GM21390 (cell line): ENCODE results near the gene PTX4.

Source experiments
- ATAC-seq: cut with Tn5 transposase; IDR thresholded peaks from one replicate; pipeline ENCODE4 v1.9.1; 2021; ENCODE audit not compliant: unreplicated experiment

The PTX4 gene

DNA sequence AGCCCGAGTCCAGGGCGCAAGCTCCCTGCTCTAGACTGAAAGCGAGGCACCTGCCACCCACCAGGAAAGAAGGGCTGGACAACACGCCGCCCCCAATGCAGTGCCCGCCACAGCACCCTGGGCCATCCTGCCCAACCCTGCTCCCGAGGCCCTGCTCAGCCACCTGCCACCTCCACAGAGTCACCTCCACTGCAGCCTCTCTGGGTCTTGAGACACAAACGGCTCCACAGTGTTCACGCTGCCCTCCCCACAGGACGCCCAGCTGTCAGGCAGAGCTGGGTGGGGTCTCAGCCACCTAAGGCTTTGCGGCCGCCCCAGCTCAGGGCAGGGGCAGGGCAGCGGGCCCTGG, 23.2 kb downstream of the PTX4 start:
- no peak for ATAC-seq

DNA sequence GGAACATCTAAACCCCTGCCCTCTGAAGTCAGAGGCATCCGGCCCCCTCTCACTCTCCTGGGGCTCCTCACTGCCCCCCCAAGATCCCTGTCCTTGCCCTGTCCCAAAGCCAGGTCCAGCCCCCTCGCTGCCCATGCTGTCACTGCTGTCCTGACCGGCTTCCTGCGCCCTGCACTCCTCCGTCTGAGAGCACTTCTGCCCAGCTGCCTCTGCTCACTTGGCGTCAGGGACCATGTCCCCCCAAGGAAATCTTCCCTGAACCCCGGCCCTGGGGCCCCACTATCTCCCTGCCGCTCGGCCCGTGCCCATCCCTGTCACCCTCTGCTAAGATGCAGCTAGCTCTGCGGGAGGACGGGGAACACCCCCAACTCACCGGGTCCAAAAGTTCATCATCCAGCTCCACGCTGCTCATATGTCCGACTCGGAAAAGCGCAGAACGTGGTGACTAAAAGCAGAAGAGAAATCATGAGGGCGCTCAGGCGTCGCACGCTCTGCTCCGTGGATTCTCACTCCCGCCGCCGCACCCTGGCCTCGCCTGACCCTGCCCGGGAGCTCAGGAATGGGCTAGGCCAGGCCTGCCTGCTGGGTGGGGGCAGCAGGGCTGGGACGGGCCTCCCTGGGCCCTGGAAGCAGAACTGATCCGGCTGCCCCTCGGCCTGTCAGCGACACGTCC, 23.7 kb downstream of the PTX4 start:
- ATAC-seq: no peak

DNA sequence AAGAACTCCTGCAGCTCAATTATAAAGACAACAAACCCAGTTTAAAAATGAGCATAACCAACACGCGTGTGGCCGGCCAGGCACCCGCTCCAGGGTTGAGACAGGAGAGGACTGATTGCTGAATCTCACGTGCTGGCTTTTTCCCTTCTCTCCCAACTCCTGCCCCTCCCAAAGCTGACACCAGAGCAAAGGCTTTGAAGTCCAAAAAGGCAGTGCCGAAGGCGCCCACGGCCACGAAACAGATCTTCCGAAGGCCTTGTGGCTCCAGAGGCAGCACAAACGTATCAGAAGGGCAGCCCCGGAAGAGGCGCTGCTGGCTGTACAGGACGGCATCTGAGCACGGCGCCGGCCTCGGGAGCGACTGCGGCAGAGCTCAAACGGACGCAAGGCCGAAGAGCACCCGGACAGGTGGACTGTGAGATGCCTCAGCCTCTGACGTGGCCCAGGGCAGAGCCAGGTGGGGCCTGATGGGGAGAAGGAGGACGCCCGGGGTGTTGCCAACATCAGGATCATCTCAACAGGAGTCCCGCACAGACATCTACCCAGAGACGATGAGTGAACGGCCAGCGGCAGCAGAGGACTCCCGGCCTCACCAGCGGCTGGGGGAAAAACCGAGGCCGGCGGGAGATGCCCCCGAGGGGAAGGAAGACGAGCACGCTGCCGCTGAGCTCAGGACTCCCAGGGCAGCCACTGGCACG, 24.4 kb downstream of the PTX4 start:
- no peak for ATAC-seq

DNA sequence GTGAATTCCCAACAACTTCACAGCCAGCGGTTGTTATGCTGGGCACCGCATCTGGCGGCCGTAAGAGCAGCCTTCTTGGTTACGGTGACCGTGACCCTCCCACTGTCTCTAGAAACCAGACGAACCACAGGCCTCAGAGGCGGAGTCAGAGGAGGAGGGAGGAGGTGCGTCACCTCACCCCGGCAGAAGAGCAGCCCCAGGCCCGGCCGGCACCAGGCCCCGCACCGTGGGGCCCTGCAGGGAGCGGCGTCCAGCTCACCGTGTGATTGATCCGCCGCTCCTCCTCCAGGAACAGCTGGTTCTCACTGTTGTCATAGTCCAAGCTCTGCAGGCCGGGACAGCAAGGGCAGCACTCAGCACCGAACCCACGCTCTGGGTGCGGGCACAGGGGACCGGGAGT, 27.6 kb downstream of the PTX4 start:
- ATAC-seq: no peak

DNA sequence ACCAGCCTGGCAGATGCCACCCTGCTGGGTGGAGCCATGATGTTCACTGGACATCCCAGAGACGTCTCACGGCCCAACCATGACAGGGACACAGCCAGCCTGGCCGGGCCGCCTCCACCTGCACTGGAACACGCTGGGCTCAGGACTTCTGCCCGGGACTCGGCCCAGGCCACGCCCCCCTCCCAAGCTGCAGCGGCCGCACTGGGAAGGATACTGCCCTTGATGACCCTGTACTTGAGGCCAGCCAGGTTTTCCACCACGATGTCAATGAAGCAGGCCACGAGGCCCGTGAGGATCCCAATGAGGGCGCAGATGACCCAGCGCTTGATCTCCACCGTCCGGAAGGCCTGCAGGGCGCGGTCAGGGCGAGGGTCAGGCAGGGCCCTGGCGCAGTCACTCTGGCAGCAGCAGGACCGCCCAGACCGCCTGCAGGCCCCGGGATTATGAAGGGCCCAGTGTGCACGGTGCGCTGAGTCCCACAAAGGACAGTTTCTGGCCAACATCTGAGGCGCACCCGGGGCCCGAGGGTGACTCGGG, 28.1 kb downstream of the PTX4 start:
- no peak for ATAC-seq

DNA sequence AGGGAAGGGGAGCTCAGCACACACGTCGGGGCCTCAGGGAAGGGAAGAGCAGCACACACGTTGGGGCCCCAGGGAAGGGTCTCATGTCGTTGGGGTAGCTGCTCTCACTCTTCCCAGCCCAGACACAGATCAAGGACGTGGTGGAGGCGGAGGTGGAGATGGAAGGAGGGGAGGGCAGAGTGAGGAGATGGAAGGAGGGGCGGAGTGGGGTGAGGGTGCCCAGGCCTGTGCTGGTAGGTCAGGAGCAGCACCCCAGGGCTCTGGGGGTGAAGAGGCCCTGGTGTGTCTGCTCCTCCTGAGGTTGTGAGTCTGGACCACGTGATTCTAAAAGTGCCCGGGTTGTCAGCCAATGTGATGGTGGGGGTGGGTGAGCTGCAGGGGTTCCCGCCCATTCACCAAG, 28.8 kb downstream of the PTX4 start:
- ATAC-seq: no peak

DNA sequence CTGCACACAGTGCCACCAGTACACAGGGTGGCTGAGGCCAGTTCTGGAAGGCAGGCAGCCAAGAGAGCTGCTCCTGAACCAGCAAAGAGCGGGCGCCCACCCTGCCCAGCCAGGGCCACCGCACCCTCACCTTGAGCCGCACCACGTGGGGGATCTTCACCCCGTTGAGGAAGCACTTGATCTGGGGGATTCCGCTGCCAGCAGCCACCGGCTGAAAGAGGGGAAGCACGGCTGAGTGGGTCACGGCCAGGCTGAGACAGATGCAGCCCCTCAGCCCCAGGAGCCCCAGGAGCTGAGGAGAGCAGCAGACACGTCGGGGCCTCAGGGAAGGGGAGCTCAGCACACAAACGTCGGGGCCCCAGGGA, 29.8 kb downstream of the PTX4 start:
- ATAC-seq: no peak

DNA sequence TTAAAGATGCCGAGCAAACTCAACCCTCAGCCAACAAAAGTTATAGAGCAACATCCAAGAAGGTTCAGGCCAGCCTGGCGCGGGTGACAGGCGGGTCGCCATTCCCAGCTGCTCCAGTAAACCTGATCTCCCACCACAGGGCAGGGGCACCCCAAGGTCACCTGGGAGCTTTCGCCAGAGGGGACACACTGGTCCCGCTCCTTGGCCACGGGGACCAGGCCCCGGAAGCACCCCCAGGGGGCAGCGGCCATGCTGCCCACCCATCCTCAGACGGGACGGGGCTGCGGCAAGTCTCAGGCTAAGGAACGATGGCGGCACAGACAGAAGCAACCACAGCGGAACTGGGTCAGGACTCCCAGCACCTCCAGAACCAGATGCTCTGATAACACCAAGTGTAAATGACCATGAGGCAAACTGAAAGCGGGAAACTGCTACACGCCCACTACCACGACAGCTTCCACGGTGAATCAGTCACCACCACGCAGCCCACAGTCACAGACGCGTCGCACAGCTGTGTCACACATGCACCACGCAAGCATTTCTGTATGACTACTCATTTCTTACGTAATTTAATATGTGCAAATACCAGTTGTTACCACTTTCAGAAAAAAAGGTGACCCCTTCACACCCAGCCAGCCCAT, 30.3 kb downstream of the PTX4 start:
- ATAC-seq: no peak

DNA sequence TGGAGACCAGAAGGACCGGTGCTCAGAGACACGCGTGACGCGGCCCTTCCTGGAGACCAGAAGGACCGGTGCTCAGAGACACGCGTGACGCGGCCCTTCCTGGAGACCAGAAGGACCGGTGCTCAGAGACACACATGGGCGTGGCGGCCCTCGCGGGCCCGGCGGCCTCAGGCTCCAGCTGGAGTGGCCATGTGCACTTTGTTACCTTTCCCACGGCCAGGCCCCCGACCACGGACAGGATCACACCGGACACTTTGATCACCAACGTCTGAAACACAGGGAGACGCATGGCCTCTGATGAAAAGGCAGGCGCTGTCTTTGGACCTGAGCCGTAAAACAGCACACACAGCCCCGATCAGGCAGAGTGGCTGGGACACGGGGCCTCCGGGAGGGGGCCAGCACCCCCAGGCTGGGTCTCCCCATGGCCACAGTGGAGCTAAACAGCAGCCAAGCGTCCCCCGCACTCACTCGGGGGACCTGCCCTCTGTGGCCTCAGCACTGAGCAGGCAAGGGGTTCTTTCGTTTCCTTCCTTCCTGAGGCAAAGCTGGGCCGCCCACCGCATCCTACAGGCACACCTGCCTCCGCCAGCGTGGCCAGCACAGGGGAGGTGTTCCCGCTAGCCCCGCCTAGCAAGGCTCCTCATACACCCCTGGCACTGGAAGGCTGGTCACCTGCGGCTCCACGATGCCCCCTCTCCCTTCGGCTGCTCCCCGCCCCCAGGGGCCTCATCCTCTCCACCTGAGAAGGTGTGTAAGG, 31.1 kb downstream of the PTX4 start:
- ATAC-seq: no peak

DNA sequence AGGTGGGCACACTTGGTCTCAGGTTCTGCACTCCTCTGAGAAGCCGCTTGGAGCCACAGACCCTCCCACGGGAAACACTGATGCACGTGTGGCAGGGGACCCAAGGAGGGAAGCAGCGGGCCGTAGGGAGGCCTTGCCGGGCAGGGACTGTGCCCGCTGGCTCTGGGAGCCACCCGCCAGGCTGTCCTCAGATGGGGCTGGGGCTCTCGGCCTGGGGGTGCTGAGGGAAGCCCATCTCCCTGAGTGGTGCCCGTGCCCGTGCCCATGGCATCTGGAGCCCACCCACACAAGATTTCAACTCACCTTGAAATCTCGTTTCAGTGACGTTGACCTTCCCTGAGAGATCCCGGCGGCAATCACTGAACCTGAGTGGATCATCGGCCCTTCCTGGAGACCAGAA, 31.8 kb downstream of the PTX4 start:
- no peak for ATAC-seq

DNA sequence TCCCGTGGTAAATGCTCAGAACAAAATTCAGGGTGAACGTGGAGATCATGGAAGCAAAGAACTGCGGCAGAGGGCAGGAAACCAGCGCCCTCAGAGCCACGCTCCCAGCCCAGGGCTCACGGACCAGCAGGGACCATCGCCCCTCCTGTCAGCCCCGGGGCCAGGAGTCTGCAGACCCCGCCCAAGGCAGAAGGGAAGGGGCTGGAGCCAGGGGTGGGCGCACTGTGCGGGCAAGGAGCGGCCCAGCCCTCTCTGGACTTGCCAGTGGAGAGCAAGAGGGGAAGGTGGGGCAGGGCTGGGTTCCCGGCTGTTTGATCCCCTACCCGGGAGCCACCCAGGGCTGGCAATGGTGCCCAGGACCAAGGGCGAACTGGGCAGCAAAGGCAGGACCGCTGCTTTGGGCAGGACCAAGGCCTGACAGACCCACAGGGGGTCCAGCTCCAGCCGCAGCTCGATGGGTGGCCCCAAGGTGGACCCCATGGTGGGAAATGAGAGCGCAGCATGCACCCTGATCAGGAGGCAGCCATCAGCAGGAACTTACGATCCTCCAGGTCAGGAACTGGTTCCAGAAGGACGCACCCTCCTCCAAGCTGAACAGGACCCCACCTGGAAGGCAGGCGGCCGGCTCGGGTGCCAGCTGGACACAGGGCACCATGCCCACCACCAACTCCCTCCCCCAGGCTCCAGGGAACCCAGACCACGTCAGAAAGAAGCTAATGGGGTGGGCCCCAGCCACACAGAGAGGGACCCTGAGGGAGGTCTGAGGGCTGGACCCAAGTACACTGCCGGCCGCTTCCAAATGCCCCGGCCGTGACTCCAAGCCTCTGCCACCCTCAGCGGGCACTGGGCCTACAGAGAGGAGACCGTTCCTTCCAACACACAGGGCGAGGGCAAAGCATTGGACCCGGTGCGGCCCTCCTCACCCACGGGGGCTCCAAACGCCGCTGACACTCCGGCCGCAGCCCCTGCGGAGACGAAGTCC, 33.3 kb downstream of the PTX4 start:
- ATAC-seq: no peak

DNA sequence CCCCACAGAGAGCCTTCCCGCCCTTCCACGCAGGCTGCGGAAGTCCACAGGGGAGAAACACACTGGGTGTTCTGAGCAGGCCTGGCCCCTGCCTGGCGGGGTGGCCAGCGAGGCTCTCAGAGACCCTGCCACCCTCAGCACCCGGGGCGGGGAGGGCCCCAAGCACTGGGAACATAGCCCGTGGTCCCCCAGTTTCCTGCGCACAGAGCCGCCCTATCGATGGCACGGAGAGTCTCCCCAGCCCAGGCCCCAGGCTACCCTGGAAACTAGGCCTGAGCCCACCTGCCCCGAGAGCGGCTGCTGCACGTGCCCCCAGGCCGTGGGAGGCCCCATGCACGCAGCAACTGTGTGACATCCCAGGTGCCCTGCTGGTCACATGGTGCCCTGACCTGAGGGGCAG, 34.2 kb downstream of the PTX4 start:
- ATAC-seq: no peak

DNA sequence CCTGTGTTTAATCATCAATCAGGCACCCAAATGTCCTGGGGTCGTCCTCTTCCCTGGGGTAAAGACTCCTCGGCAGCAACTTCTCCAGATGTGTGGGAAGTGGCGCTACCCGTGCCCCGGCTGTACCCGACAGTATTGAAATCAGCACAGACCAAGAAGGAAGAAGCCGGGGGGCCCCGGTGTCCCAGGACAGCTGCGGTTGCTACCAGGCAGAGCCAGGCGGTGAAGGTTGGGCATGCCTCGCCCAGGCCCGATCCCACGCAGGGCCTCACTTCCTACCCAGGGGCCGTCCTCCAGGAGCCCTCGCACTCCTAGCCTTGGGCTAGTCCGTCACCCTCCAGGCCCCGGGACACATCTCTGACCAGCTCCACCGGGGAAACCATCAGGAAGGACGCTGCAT, 35.4 kb downstream of the PTX4 start:
- no peak for ATAC-seq

DNA sequence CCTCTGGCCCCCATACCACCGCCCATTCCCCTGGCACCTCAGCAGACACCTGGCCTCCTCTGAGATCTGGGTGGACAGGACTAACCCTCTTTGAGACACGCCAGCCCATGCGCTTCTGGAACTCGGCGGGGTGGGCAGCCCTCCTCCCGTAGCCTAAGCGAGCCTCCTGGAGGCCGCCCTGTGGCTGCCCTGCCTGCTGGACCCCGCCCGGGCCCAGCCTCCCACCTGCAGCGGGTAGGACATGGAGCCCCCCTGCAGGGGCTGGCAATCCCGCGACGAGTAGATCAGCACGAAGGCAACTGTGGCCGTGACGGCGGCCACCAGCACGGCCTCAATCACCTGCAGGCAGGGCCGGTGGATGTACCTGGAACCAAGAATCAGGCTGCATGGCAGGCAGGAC, 36.2 kb downstream of the PTX4 start:
- ATAC-seq: no peak

DNA sequence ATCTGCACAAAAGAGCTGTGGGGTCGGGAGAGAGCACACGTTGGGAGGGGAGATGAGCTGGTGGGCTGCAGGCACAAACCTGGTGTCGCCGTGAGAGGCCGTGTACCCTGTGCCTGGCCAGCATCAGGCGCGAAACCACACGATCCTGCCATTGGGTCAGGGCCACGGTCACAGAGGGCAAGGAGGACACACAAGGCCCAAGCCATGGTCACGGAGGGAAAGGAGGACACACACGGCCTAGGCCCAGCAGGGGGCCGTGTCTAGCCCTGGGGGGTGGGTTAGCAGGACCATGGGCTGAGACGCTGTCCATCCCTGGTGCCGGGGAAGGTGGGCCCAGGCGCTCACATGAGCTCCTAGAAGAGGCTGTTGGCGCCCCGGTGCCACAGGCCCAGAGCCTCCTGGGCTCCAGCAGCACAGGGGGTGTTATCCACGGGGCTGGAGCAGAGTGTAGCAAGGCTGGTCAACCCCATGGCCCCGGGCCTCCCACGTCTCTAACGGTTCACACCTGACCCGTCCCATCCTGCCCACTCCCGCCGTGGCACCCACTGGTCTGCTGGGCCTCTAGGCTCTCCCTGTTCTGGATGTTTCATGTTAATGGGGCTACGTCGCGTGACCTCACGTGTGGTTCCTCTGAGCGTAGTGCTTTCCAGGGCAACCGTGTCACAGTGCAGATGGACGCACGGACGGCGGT, 36.9 kb downstream of the PTX4 start:
- no peak for ATAC-seq

DNA sequence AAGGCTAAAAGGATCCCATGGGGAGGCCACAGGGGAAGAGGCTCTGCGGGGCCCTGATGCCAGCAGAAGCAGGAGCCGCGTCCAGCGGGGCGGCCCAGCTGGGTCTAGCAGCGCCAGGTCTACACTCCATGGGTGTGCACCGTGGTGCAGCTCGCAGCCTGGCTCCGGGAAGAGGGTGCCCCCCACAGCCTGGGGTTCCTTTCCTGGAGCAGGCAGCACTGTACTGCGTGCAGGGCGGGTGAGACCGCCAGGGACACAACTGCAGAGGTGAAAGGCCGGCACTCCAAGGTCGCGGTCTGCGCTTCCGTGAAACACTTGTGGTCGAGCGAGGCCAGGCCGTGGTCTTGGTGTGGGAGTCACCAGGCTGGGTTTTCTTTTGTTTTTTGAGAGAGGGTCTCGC, 37.9 kb downstream of the PTX4 start:
- no peak for ATAC-seq

DNA sequence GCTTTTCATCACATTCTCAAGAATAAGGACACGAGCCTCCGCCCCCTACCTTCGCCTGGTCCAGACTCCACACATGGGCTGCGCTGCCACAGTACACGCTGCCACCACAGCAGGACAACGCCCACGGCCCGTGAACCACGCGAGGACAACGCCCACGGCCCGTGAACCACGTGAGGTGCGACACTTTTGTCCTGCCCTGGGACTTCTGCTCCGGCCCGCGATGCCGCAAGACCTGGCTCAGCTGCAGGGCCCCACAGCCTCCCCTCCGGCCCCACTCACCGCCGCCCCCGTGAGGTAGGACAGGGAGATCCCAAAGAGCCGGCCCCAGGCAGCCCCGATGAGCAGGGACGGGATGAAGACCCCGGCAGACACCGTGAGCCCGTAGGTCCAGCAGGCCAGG, 38.5 kb downstream of the PTX4 start:
- no peak for ATAC-seq

DNA sequence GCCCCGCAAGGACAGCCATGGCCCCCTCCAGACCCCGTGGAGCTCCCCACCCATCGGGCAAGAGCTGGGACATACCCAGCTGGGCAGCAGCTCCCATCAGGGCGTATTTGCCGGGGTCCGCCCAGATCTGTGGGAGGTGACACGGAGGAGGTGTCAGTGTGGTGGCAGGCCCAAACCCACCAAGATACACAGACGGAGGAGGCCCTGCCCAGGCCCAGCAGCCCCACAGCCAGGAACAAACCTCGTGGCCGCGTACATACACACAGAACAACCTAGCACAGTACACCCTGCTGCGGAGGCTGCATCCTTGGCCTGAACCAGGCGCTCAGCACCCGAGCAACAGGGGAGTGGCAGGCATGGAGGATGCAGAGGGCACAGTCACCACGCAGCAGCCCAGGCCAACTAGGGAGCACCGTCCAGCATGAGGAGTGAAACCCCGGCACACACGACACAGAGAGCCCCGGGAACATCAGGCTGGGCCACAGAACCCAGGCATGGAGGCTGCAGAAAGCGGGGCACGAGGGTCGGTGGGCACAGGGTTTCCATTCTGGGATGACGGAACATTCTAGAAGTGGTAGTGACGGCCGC, 39.4 kb downstream of the PTX4 start:
- ATAC-seq: no peak

DNA sequence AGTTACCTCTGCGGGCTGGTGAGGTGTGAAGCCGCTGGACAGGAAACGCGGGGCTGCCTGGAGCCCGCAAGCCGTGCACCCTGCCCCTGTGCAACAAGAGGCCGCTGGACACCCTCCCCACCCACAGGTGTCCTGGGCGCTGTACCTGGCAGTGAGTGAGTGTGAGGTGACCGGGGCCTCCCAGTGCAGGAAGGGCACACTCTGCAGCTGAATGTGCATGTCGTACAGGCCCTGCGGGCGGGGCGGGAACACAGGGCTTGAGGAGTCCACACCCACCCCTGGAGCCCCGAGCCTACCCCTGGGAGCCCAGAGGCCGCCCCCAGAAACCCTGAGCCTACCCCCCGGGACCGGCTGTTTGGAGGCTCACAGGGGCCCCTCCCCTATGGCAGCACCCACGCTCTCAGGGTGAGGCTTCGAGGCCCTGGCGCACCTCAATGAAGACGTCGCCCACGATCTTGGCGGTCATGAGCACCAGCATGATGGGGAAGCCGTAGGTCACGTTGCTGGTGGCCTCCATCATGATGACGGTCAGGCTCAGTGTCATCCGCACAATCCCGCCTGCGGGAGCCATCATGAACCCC, 40.1 kb downstream of the PTX4 start:
- no peak for ATAC-seq
